Measurements from ENCODE around the gene ADAMTS2.
"Not testable (repeated sequence)": the region's sequence is repeated elsewhere in the genome, so short reads cannot be mapped to it uniquely, and the experiment has no call there.

The ADAMTS2 gene

DNA sequence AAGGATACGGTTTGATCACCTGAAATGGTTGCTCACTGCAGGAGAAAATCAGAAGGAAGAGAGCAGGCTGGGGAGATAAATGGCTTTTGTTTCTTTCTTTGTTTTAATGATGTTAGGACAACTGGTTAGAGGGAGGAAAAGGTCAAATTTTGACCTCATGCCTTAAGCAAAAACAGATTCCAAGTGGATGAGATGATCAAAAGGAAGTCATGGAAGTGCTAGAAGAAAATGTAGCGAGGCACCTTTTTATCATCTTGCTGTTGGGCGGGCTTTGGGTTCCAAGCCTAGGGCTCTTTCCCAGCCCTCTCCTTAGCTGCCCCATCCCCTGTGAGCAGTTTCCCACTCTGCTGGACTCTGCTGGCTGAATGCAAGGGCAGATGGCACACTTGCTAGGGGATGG lies 127.9 kb downstream of the ADAMTS2 start:
- no peak for DNase-seq (ENCODE audit: low read depth, low spot score)

GRCh38 chr5:179216381-179216780 lies 128.9 kb downstream of the ADAMTS2 start:
- DNase-seq (ENCODE audit: low read depth, low spot score): not testable (repeated sequence)

- no peak for DNase-seq (ENCODE audit: low read depth, low spot score)
Measured at GRCh38 chr5:179215576-179215975, 129.7 kb downstream of the ADAMTS2 start.

- DNase-seq (ENCODE audit: low read depth, low spot score): no peak
Measured at GRCh38 chr5:179214678-179215077, 130.6 kb downstream of the ADAMTS2 start.

DNA sequence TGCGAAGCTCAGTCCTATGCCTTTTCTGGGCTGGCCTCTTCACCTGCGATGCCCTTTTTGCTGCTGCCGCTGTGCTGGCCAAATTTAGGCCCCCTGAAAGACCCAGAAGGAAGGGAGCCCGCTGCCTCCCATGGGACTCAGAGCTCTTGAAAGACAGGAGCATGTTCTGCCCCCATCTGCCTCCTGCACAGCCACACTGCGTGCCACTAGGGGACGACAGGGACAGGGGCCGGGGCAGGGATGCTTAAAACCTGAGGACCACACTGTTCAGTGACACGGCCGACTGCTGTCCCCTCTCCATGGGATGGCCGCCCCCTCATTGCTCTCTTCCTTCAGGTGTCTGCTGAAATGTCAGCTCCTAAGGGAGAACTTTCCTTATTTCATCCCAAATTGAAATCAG lies 132.4 kb downstream of the ADAMTS2 start:
- no peak for DNase-seq (ENCODE audit: low read depth, low spot score)

GRCh38 chr5:179211631-179212030 lies 133.6 kb downstream of the ADAMTS2 start:
- no peak for DNase-seq (ENCODE audit: low read depth, low spot score)

GRCh38 chr5:179211068-179211467 lies 134.2 kb downstream of the ADAMTS2 start:
- no peak for DNase-seq (ENCODE audit: low read depth, low spot score)

DNA sequence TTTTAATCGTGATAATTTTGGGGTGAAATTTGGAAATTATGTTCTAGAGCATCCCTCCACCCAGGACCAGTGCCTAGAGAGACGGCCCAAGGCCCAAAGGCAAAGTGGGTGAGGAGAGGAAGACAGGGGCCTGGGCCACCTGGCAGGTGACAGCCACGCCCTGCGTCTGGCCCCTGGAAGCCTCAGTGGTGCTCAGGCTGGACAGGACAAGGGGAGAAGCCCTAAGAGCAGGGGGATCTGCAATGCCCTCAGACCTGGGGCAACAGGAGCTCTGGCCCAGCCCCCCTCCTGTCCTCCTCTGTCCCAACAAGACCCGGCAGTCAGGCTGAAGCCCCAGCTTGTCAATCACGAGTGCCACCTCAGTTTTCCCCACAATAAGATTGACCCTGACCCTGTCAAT lies 134.8 kb downstream of the ADAMTS2 start:
- DNase-seq (ENCODE audit: low read depth, low spot score): no peak

DNA sequence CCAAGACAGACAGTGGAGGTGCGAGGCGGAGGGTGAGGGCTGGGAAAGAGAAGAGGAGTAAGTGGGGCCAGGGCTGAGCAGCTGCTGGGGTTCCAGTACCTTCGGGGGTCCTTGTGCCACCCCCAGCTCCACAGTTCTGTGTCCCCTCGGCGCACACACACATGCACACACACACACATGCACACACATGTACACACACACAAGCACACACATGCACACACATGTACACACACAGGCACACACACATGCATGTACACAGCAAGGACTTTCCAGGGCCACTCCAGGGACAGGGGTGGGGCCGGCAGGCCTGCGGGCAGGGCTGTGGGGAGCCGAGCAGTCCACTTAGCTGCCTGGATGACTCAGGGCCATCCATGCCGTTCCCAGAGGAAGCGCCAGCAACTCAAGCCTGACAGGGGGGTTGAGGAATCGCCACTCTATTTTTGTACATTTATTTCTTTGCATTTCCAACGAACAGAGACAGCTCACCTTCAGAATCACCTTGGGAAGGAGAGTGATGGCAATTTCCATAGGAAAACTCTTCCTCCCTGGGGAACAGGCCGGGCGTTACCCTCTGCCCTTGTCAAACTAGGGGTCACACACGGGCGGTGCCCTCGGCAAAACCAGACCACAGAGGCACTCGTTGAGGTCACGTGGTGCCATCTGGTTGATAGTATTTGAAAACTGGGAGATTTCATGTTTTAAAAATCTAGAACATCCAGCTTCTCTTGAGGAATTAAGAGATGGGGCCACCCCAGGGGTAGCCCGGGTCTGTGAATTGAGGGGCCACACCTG lies 135.7 kb downstream of the ADAMTS2 start:
- DNase-seq (ENCODE audit: low read depth, low spot score): no peak

- no peak for DNase-seq (ENCODE audit: low read depth, low spot score)
Measured at GRCh38 chr5:179208706-179209358, 136.4 kb downstream of the ADAMTS2 start.

DNA sequence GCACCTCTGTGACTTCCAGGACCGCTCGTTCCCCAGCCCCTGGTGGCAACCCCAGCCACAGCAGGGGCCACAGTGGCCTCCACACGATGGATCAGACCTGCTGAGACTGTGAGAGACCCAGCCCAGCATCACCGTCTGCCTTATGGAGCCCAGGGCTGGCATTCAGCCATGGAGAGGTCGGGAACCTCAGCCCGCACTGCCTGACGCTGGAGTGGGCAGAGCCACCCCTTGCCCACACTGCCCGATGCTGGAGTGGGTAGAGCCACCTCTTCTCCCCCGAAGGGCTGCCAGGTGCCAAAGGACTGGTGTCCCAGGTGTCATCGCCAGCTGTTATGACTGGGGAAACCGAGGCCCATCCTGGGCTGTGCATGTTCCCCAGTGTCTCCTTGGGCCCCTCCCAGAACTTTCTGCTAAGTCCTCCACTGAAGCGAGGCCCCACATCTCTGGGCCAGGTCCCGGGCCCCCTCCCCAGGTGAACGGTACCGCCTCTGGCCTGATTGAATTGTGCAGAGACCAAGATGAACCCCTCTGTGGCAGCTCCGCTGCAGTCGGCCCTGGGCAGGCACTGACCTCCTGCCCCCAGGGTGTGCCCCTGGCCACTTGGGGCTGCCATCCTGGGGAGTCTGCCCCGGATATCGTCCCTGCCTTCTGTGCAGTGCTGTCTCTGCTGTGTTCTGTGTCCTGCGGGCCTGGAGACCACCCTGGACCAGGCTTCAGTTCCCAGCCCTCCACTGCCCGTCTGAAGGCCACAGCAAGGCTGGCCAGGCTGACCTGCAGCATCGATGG lies 137.1 kb downstream of the ADAMTS2 start:
- no peak for DNase-seq (ENCODE audit: low read depth, low spot score)

- no peak for DNase-seq (ENCODE audit: low read depth, low spot score)
Measured at GRCh38 chr5:179207470-179207869, 137.8 kb downstream of the ADAMTS2 start.

GRCh38 chr5:179206366-179206765 lies 138.9 kb downstream of the ADAMTS2 start:
- DNase-seq (ENCODE audit: low read depth, low spot score): no peak

DNA sequence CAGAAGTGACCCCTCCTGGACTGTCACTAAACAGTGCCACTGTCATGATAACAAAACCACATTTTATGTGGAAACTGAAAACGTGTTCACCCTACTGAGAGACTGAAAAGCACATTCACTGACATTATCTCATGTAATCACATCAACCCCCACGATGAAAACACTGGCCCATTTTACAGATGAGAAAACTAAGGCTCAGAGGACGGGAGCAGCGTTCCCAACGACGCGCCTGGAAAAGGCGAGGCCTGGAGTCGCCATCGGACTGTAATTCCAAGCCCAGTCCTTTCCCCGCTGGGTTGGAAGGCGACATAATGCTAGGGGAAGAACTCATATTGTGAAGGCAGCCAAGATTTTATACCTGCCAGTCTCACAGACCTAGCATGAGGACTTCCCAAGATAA lies 140.0 kb downstream of the ADAMTS2 start:
- no peak for DNase-seq (ENCODE audit: low read depth, low spot score)

- DNase-seq (ENCODE audit: low read depth, low spot score): no peak
Measured at GRCh38 chr5:179204572-179204971, 140.7 kb downstream of the ADAMTS2 start.

DNA sequence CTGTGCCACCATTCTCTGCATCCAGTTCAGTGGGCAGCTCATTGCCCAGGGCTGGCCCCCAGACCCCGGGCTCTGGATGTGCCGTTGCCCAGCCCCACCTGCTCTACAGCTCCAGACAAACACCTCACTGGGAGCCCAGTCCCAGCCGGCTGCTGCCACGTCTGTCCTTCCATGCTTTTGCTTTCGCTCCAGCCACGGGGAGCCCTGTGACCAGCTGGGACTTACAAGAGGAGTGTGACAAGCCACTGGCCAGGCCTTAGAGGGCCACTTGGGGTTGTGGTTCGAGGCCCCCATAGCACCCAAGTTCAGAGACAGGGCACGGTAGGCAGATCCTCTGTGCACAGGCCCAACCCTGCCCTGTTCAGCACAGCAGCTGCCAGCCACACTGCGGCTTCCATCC lies 142.0 kb downstream of the ADAMTS2 start:
- no peak for DNase-seq (ENCODE audit: low read depth, low spot score)

- DNase-seq (ENCODE audit: low read depth, low spot score): no peak
Measured at GRCh38 chr5:179201986-179202385, 143.3 kb downstream of the ADAMTS2 start.

DNA sequence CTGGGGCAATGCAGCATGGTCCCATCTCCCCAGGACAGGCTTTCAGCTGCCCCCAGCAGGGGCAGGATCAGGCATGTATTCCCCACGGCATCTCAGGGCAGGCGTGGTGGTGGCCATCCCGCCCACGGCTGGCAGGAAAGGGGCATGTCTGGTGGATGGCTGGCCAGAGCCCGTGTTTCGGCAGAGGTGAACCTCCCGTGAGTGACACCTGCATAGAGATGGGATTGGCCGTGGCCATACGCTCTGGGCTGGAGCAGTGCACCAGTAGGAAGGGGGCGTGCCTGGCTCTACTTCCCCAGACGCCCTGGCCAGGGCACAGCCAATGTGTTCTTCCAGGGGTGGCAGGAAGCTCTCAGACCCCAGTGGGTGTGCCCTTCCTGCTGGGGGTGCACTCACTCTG lies 146.0 kb downstream of the ADAMTS2 start:
- no peak for DNase-seq (ENCODE audit: low read depth, low spot score)

GRCh38 chr5:179198825-179199224 lies 146.4 kb downstream of the ADAMTS2 start:
- DNase-seq (ENCODE audit: low read depth, low spot score): no peak

DNA sequence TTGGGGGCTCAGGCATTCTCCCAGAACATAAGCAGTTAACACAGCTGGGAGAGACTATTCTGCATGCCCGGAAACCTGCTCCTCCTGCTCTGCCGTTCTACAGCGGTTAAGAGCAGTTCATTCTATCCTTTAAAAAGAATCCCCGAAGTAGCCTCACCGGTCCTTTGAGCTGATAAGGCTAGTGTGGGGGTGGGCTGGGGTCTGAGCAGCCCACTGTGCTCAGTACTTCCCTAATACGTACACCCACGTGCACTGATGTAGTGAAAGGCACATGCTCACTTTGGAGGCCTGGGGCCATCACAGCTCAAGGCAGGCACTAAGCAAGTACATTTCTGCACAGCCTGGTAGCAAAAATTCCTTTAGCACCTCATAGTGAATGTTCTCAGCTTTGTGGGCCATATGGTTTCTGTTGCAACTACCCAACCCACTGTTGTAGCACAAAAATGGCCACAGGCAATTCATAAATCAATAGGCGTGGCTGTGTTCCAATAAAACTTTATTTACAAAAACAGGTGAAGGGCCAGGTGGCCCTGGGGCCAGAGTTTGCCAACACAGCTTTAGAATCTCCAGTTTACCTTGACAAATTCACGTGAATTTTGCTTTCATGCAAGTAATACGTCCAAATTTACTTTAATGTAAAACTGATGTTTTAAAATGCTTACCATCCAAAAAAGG lies 148.7 kb downstream of the ADAMTS2 start:
- DNase-seq (ENCODE audit: low read depth, low spot score): no peak

GRCh38 chr5:179195561-179196404 lies 149.5 kb downstream of the ADAMTS2 start:
- no peak for DNase-seq (ENCODE audit: low read depth, low spot score)
